HG02588 (cell line): Measurements from ENCODE around the gene DYNLT4.
"Not testable (repeated sequence)": the region's sequence is repeated elsewhere in the genome, so short reads cannot be mapped to it uniquely, and the experiment has no call there.

Experiments used
- ATAC-seq: cut with Tn5 transposase; IDR thresholded peaks from one replicate; pipeline ENCODE4 v1.9.1; 2021; ENCODE audit warnings: mild to moderate bottlenecking, moderate library complexity; ENCODE audit not compliant: unreplicated experiment

Gene DYNLT4

GRCh38 chr1:44811234-44811633, 4.1 kb upstream of the DYNLT4 start:
- ATAC-seq = no peak

- ATAC-seq = not testable (repeated sequence)
These were observed 3.6 kb upstream of the DYNLT4 start for GRCh38 chr1:44810762-44811105.

GRCh38 chr1:44810101-44810761, 3.1 kb upstream of the DYNLT4 start:
- no peak for ATAC-seq

GRCh38 chr1:44808938-44809917, 2.1 kb upstream of the DYNLT4 start:
- ATAC-seq = peak; percentile 35

- ATAC-seq = peak; percentile 34
These were observed 1.1 kb upstream of the DYNLT4 start, which contains the start of gene BTBD19 for GRCh38 chr1:44808063-44808937. TSS of gene BTBD19 (plus strand) at chr1:44808523. CDS start at chr1:44808821, 298 bp downstream.

- ATAC-seq = peak; percentile 29
These were observed 362 bp upstream of the DYNLT4 start for GRCh38 chr1:44807364-44808062.

GRCh38 chr1:44806025-44806703, 987 bp downstream of the DYNLT4 start:
- ATAC-seq = no peak

GRCh38 chr1:44805311-44806024, 1.7 kb downstream of the DYNLT4 start:
- ATAC-seq = no peak

GRCh38 chr1:44803312-44804095, 3.6 kb downstream of the DYNLT4 start:
- no peak for ATAC-seq

GRCh38 chr1:44803062-44803311, 4.2 kb downstream of the DYNLT4 start:
- ATAC-seq = no peak

GRCh38 chr1:44802306-44803061, 4.7 kb downstream of the DYNLT4 start:
- no peak for ATAC-seq

GRCh38 chr1:44801491-44802305, 5.5 kb downstream of the DYNLT4 start:
- no peak for ATAC-seq

GRCh38 chr1:44799770-44800584, 7.2 kb downstream of the DYNLT4 start, which contains the start of gene PLK3:
TSS of gene PLK3 (plus strand) at chr1:44800377. CDS start at chr1:44800464, 87 bp downstream.
- peak; percentile 78 for ATAC-seq

GRCh38 chr1:44798481-44799365, 8.4 kb downstream of the DYNLT4 start:
- no peak for ATAC-seq

GRCh38 chr1:44797886-44798285, 9.3 kb downstream of the DYNLT4 start:
- ATAC-seq = not testable (repeated sequence)
